ENCODE measurements around the gene APCDD1. TPM values are rescaled to one million over a fixed set of nuclear protein-coding genes. Genes with fewer than 3 reads are reported as not detected.

Gene APCDD1
- total and polyA plus RNA-seq, 2 of the 13 experiments (the other 11 are each of a cell fraction or from before 2014, with no cell fraction given) = 2.1 to 8.6 TPM

GRCh38 chr18:10514082-10514481, 59.6 kb downstream of the APCDD1 start (continued):
- TF ChIP-seq ZNF609 (CRISPR knock-in tag; IDR thresholded peaks at IDR 0.05; ENCODE audit: borderline replicate concordance) = no peak
- TF ChIP-seq ZNF513 (CRISPR knock-in tag; conservative IDR thresholded peaks at IDR 0.05) = no peak
- no peak for TF ChIP-seq RFX1 (IDR thresholded peaks at IDR 0.05)
- TF ChIP-seq WIZ (CRISPR knock-in tag; IDR thresholded peaks at IDR 0.05) = no peak
- TF ChIP-seq PITX1 (CRISPR knock-in tag; IDR thresholded peaks at IDR 0.05) = no peak
- no peak for TF ChIP-seq MEF2D (CRISPR knock-in tag; IDR thresholded peaks at IDR 0.05)
- TF ChIP-seq ZNF362 (CRISPR knock-in tag; IDR thresholded peaks at IDR 0.05; ENCODE audit: borderline replicate concordance) = no peak
- TF ChIP-seq THYN1 (CRISPR knock-in tag; IDR thresholded peaks at IDR 0.05; ENCODE audit: borderline replicate concordance, low read depth) = no peak
- TF ChIP-seq ZNF770 (CRISPR knock-in tag; IDR thresholded peaks at IDR 0.05) = no peak
- TF ChIP-seq ZNF460 (CRISPR knock-in tag; IDR thresholded peaks at IDR 0.05; ENCODE audit: borderline replicate concordance) = no peak
- TF ChIP-seq HMGA1 (CRISPR knock-in tag; conservative IDR thresholded peaks at IDR 0.05) = no peak
- no peak for TF ChIP-seq HNRNPK (IDR thresholded peaks at IDR 0.05; ENCODE audit: low read depth, low read length, poor library complexity, severe bottlenecking)

All from HepG2 (cell line).